Sigmoid colon (tissue), 7 donors: ENCODE measurements around the gene CTPS2. TPM values are rescaled to one million over a fixed set of nuclear protein-coding genes. Genes with fewer than 3 reads are reported as not detected.
"Not testable (repeated sequence)": the region's sequence is repeated elsewhere in the genome, so short reads cannot be mapped to it uniquely, and the experiment has no call there.

Experiments
- DNase-seq: peaks from one replicate; pipeline ENCODE4 v3.0.0-alpha.2; 2019
- H3K27ac ChIP-seq, 4 donors: fragments of 200-600 bp; sonication (generic); one replicate each; pipeline ENCODE4 v1.5.1; 2016 to 2019; ENCODE audit warnings: mild to moderate bottlenecking in 1 of 4
- H3K27me3 ChIP-seq, 3 donors: fragments of 200-600 bp; sonication (generic); one replicate each; pipeline ENCODE4 v1.5.1; 2019; ENCODE audit warnings: mild to moderate bottlenecking in 1 of 3
- H3K36me3 ChIP-seq, 4 donors: fragments of 200-600 bp; sonication (generic); one replicate each; pipeline ENCODE4 v1.5.1; 2016 to 2019
- H3K4me1 ChIP-seq, 4 donors: fragments of 200-600 bp; sonication (generic); one replicate each; pipeline ENCODE4 v1.5.1; 2017 to 2019
- H3K4me3 ChIP-seq, 4 donors: fragments of 200-600 bp; sonication (generic); one replicate each; pipeline ENCODE4 v1.5.1; 2017 to 2019; ENCODE audit warnings: mild to moderate bottlenecking in 2 of 4, moderate library complexity in 1 of 4
- H3K9me3 ChIP-seq, 4 donors: fragments of 200-600 bp in 3 of 4; sonication (generic) in 3 of 4; one replicate each; pipeline versions ENCODE4 v1.5.1 to v1.6.1; 2013 to 2019
- EP300 ChIP-seq, 4 donors: sonication (generic); formaldehyde crosslinking; IDR thresholded peaks; one replicate each; pipeline ENCODE4 v1.6.1; 2017; ENCODE audit warnings: antibody characterized with exemption in 4 of 4
- POLR2A ChIP-seq, 2 donors: fragments of 450-650 bp; IDR thresholded peaks; one replicate each; pipeline ENCODE4 v1.6.1; 2016; ENCODE audit warnings: antibody characterized with exemption in 2 of 2, mild to moderate bottlenecking in 2 of 2, moderate library complexity in 2 of 2
- POLR2AphosphoS5 ChIP-seq, 4 donors: sonication (generic); formaldehyde crosslinking; IDR thresholded peaks; one replicate each; pipeline ENCODE4 v1.6.1; 2017; ENCODE audit warnings: antibody characterized with exemption in 4 of 4
- WGBS, 2 donors: extraction: QIAGEN DNeasy Blood & Tissue Kit; methylation state at CpG; one replicate each; pipeline ENCODE4 v1.1.7; 2013; 5-methylcytosine and 5-hydroxymethylcytosine counted together
- intact Hi-C: fragments of 100-400 bp; cut with DNase I; formaldehyde crosslinking; loops from one replicate; pipeline ENCODE4 v1.15.1; 2023
- polyA plus RNA-seq, 3 donors: library from polyadenylated mRNA; stranded (reverse); fragments of 200-250 nt; gene quantifications; one replicate each; pipeline ENCODE4 v1.2.3, GENCODE V29; 2013
- total RNA-seq, 4 donors: library from RNA; depleted of rRNA; stranded (reverse); fragments of >200 nt; gene quantifications; one replicate each; pipeline ENCODE4 v1.1.0, GENCODE V29; 2016
- TF ChIP-seq, protein P1 (sequence below), 4 experiments: fragments of 450-650 bp in 3 of 4; fragments of 200-600 bp in 1 of 4; IDR thresholded peaks; one replicate each; pipeline ENCODE4 v1.5.1; 2016 to 2019; ENCODE audit warnings: antibody characterized with exemption in 4 of 4, mild to moderate bottlenecking in 3 of 4, moderate library complexity in 2 of 4
- donor health status: healthy with polysubstance abuse.
- donor health status: Bipolar disorder and iron deficiency.
- donor health status: healthy.

The CTPS2 gene
- total and polyA plus RNA-seq, 7 donors = 6.0 to 23.0 (median 11.7) TPM

GRCh38 chrX:16619024-16619423, 93.4 kb downstream of the CTPS2 start:
- 61 to 87% methylated on average over 2 of the region's 2 CpGs for WGBS, 2 donors
- intact Hi-C loops = no loop called here
- no peaks in the 10 kb centered on the region for H3K4me1 ChIP-seq
- TF ChIP-seq, protein P1, sequence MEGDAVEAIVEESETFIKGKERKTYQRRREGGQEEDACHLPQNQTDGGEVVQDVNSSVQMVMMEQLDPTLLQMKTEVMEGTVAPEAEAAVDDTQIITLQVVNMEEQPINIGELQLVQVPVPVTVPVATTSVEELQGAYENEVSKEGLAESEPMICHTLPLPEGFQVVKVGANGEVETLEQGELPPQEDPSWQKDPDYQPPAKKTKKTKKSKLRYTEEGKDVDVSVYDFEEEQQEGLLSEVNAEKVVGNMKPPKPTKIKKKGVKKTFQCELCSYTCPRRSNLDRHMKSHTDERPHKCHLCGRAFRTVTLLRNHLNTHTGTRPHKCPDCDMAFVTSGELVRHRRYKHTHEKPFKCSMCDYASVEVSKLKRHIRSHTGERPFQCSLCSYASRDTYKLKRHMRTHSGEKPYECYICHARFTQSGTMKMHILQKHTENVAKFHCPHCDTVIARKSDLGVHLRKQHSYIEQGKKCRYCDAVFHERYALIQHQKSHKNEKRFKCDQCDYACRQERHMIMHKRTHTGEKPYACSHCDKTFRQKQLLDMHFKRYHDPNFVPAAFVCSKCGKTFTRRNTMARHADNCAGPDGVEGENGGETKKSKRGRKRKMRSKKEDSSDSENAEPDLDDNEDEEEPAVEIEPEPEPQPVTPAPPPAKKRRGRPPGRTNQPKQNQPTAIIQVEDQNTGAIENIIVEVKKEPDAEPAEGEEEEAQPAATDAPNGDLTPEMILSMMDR (IDR thresholded peaks at IDR 0.05) = no peak
- TF ChIP-seq POLR2AphosphoS5 (IDR thresholded peaks at IDR 0.05) = no peak
- no peak for TF ChIP-seq POLR2A (IDR thresholded peaks at IDR 0.05)
- TF ChIP-seq EP300 (IDR thresholded peaks at IDR 0.05) = no peak
- H3K4me3 ChIP-seq = no peak overlapping the region
- no peaks in the 10 kb centered on the region for H3K9me3 ChIP-seq
- DNase-seq = no peak
- no peaks in the 10 kb centered on the region for H3K27me3 ChIP-seq
- no peak overlapping the region for H3K27ac ChIP-seq
- peaks cover 0 to 4% (median 0%) of the 10 kb centered on the region in 4 donors for H3K36me3 ChIP-seq

DNA sequence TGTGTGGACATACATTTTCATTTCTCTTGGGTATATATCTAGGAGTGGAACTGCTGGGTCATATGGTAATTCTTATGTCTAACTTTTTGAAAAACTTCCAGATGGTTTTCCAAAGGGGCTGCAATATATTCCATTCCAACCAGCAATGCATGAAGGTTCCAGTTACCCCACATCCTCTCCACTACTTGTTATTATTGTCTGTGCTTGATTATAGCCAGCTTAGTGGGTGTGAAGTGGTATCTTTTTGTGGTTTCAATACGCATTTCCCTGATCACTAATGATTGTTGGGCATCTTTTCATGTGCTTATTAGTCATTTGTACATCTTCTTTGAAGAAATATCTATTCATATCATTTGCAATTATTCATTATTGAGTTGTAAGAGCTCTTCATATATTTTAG, 94.0 kb downstream of the CTPS2 start:
- no peak for DNase-seq
- no peak overlapping the region for H3K27ac ChIP-seq
- no peaks in the 10 kb centered on the region for H3K9me3 ChIP-seq
- H3K4me3 ChIP-seq = no peak overlapping the region
- 93 to 97% methylated on average over 1 of the region's 1 CpG for WGBS, 2 donors
- TF ChIP-seq EP300 (IDR thresholded peaks at IDR 0.05) (no peak), POLR2A (IDR thresholded peaks at IDR 0.05) (no peak), POLR2AphosphoS5 (IDR thresholded peaks at IDR 0.05) (no peak)
- TF ChIP-seq, protein P1 (IDR thresholded peaks at IDR 0.05) = no peak
- no peaks in the 10 kb centered on the region for H3K27me3 ChIP-seq
- H3K4me1 ChIP-seq = no peaks in the 10 kb centered on the region
- intact Hi-C loops = no loop called here
- peaks cover 0 to 4% (median 0%) of the 10 kb centered on the region in 4 donors for H3K36me3 ChIP-seq

DNA sequence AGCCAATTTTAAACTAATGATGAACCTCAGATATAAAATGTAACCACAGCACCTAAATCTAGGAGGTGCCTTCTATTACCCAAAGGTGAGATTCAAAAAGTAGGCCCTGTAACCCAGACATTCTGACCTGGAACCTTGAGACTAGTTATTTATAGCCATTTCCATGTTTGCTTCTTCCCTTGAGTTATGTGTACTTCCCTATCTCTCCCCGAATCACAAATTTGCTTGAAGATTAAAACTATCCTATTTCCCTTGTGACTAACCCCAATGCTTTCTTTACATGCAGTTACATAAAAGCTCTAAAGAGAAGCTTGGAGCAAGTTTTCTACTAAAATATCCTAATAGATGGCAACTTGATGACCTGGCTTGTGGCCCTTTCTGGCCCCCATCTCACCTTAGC, 95.1 kb downstream of the CTPS2 start:
- intact Hi-C loops = no loop called here
- no peak for DNase-seq
- H3K36me3 ChIP-seq = peaks cover 0 to 4% (median 0%) of the 10 kb centered on the region in 4 donors
- no peaks in the 10 kb centered on the region for H3K9me3 ChIP-seq
- H3K4me3 ChIP-seq = no peak overlapping the region
- no peak overlapping the region for H3K27ac ChIP-seq
- 87 to 100% methylated on average over 1 of the region's 1 CpG for WGBS, 2 donors
- TF ChIP-seq EP300 (IDR thresholded peaks at IDR 0.05) (no peak), POLR2AphosphoS5 (IDR thresholded peaks at IDR 0.05) (no peak), POLR2A (IDR thresholded peaks at IDR 0.05) (no peak)
- TF ChIP-seq, protein P1 (IDR thresholded peaks at IDR 0.05) = no peak
- no peaks in the 10 kb centered on the region for H3K27me3 ChIP-seq
- H3K4me1 ChIP-seq = no peaks in the 10 kb centered on the region

- TF ChIP-seq POLR2AphosphoS5 (IDR thresholded peaks at IDR 0.05) = no peak
- no peak for TF ChIP-seq POLR2A (IDR thresholded peaks at IDR 0.05)
- TF ChIP-seq, protein P1 (IDR thresholded peaks at IDR 0.05) = no peak
- no peak for TF ChIP-seq EP300 (IDR thresholded peaks at IDR 0.05)
These were observed 100.1 kb downstream of the CTPS2 start for GRCh38 chrX:16612257-16612897.

GRCh38 chrX:16610654-16611053, 101.8 kb downstream of the CTPS2 start:
- H3K27me3 ChIP-seq, intact Hi-C loops, H3K27ac ChIP-seq, DNase-seq, H3K9me3 ChIP-seq, H3K4me1 ChIP-seq, H3K36me3 ChIP-seq, H3K4me3 ChIP-seq: not testable (repeated sequence)
- WGBS, 2 donors = 96 to 99% methylated on average over 3 of the region's 3 CpGs

More at GRCh38 chrX:16612257-16612897, 100.1 kb downstream of the CTPS2 start:
- Histone ChIP-seq H3K27ac (no peak overlapping the region), H3K36me3 (peaks cover 0 to 4% (median 0%) of the 10 kb centered on the region in 4 donors), H3K4me1 (no peaks in the 10 kb centered on the region), H3K4me3 (no peak overlapping the region), H3K9me3 (no peaks in the 10 kb centered on the region), H3K27me3 (no peaks in the 10 kb centered on the region)
- intact Hi-C loops = no loop called here
- WGBS, 2 donors = 92 to 94% methylated on average over 6 of the region's 6 CpGs
- DNase-seq = no peak
